ENCODE data around the gene DTWD1. TPM values are rescaled to one million over a fixed set of nuclear protein-coding genes. Genes with fewer than 3 reads are reported as not detected.
"Not testable (repeated sequence)": the region's sequence is repeated elsewhere in the genome, so short reads cannot be mapped to it uniquely, and the experiment has no call there.

Gene DTWD1
- total and polyA plus RNA-seq, 12 donors: 11.4 to 23.2 (median 17.1) TPM

GRCh38 chr15:49604625-49605409, 16.0 kb upstream of the DTWD1 start:
- no peak overlapping the region for H3K4me3 ChIP-seq
- no peak for DNase-seq
- intact Hi-C loops (cut with DNase I): no loop called here
- peaks cover 0 to 51% (median 10%) of the 10 kb centered on the region in 11 donors for H3K9me3 ChIP-seq
- H3K36me3 ChIP-seq: peaks cover 0 to 27% (median 0%) of the 10 kb centered on the region in 9 donors
- H3K4me1 ChIP-seq: no peaks in the 10 kb centered on the region
- no peaks in the 10 kb centered on the region for H3K27me3 ChIP-seq
- no peak overlapping the region for H3K27ac ChIP-seq
- 94 to 95% methylated on average over 2 of the region's 2 CpGs for WGBS, 2 donors
- no peak for ATAC-seq
- TF ChIP-seq, protein P1, sequence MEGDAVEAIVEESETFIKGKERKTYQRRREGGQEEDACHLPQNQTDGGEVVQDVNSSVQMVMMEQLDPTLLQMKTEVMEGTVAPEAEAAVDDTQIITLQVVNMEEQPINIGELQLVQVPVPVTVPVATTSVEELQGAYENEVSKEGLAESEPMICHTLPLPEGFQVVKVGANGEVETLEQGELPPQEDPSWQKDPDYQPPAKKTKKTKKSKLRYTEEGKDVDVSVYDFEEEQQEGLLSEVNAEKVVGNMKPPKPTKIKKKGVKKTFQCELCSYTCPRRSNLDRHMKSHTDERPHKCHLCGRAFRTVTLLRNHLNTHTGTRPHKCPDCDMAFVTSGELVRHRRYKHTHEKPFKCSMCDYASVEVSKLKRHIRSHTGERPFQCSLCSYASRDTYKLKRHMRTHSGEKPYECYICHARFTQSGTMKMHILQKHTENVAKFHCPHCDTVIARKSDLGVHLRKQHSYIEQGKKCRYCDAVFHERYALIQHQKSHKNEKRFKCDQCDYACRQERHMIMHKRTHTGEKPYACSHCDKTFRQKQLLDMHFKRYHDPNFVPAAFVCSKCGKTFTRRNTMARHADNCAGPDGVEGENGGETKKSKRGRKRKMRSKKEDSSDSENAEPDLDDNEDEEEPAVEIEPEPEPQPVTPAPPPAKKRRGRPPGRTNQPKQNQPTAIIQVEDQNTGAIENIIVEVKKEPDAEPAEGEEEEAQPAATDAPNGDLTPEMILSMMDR (IDR thresholded peaks at IDR 0.05): no peak

- H3K27ac ChIP-seq: no peak overlapping the region
- H3K4me1 ChIP-seq: no peaks in the 10 kb centered on the region
- ATAC-seq: no peak
- H3K27me3 ChIP-seq: no peaks in the 10 kb centered on the region
- TF ChIP-seq, protein P1 (IDR thresholded peaks at IDR 0.05): no peak
- peaks cover 0 to 23% (median 0%) of the 10 kb centered on the region in 9 donors for H3K36me3 ChIP-seq
- H3K4me3 ChIP-seq: no peak overlapping the region
- peaks cover 0 to 43% (median 8%) of the 10 kb centered on the region in 11 donors for H3K9me3 ChIP-seq
- no peak for DNase-seq
- WGBS, 2 donors: 100% methylated on average over 2 of the region's 2 CpGs
- intact Hi-C loops (cut with DNase I): no loop called here
Measured at GRCh38 chr15:49605588-49605987, 15.3 kb upstream of the DTWD1 start.

- Histone ChIP-seq H3K36me3 (peaks cover 0 to 18% (median 0%) of the 10 kb centered on the region in 9 donors), H3K27me3 (no peaks in the 10 kb centered on the region), H3K9me3 (peaks cover 0 to 33% (median 3%) of the 10 kb centered on the region in 11 donors), H3K4me3 (no peak overlapping the region), H3K27ac (no peak overlapping the region), H3K4me1 (no peaks in the 10 kb centered on the region)
- intact Hi-C loops (cut with DNase I): no loop called here
- TF ChIP-seq, protein P1 (IDR thresholded peaks at IDR 0.05): peak in 1 of 9 donors; percentile 7
- DNase-seq (no peak), ATAC-seq (no peak)
Measured at GRCh38 chr15:49606594-49606993, 14.3 kb upstream of the DTWD1 start.

DNA sequence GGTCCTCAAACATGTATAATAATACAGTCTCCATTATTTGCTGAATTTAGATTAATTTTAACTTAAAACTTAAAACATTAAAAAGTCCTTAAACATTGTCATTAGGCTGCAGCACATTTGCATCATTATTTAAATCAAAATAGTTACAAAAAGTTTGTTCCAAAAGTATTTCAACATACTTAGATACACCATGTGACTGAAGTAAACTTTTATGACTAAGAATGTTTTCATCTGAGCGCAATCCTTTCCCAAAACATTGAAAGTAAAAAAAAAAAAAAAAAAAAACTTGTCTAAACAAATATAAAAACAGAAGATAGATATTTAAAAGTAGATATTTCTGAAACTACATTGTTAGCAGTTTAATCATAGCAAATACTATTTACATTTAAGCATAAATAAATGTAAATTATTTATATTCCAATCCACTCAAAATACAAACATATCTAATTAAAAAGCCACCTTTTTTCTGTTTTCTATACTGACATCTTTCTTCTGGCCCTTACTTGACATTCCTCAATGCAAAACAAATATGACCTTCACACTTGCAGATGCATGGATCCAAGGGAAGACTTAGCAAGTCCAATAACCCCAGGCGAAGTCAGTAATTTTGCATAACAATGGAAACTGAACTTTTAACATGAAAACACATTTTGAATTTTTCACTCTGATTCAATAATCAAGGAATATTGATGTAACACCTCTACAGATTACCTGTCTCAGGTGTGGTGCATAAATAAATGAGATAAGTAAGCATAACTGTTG, 10.5 kb upstream of the DTWD1 start:
- Histone ChIP-seq H3K27ac (no peak overlapping the region), H3K27me3 (no peaks in the 10 kb centered on the region), H3K36me3 (peaks cover 0 to 19% (median 0%) of the 10 kb centered on the region in 9 donors), H3K4me3 (no peak overlapping the region), H3K4me1 (no peaks in the 10 kb centered on the region), H3K9me3 (peaks cover 0 to 22% (median 0%) of the 10 kb centered on the region in 11 donors)
- ATAC-seq (no peak), DNase-seq (no peak)
- intact Hi-C loops (cut with DNase I): no loop called here
- TF ChIP-seq, protein P1 (IDR thresholded peaks at IDR 0.05): no peak
- 90% methylated on average over 2 of the region's 2 CpGs for WGBS, 2 donors

GRCh38 chr15:49612240-49612639, 8.6 kb upstream of the DTWD1 start:
- H3K4me1 ChIP-seq; DNase-seq; H3K27ac ChIP-seq; intact Hi-C loops (cut with DNase I); ATAC-seq; H3K4me3 ChIP-seq; H3K27me3 ChIP-seq: not testable (repeated sequence)
- WGBS, 2 donors: 97 to 100% methylated on average over 3 of the region's 3 CpGs
- H3K36me3 ChIP-seq: peaks cover 0 to 16% (median 0%) of the 10 kb centered on the region in 9 donors
- H3K9me3 ChIP-seq: peaks cover 0 to 33% (median 0%) of the 10 kb centered on the region in 11 donors
